PC-3 (cell line): ENCODE measurements around the gene SERPINA6. TPM values are rescaled to one million over a fixed set of nuclear protein-coding genes. Genes with fewer than 3 reads are reported as not detected.

Source experiments
- ATAC-seq: fragments of 200-7000 bp; cut with Tn5 transposase; 2 replicates; pipeline ENCODE4 v1.9.1; 2020; ENCODE audit warnings: mild to moderate bottlenecking, moderate library complexity
- BruUV-seq: library from RNA; stranded (reverse); fragments of 400-500 nt; replicated peaks from 2 replicates; lab custom pipeline; 2021; lab: Mats Ljungman, UMichigan
- CTCF ChIA-PET: fragments of 300-600 bp; sonication (Branson Sonifier 250); formaldehyde crosslinking; loops from one replicate; lab custom pipeline; 2022; ENCODE audit warnings: antibody characterized with exemption; lab: Charles Lee
- POLR2A ChIA-PET: fragments of 300-600 bp; sonication (Branson Sonifier 250); formaldehyde crosslinking; loops from one replicate; lab custom pipeline; 2022; ENCODE audit warnings: antibody characterized with exemption; ENCODE audit not compliant: unreplicated experiment; lab: Charles Lee
- DNase-seq: peaks from one replicate; pipeline ENCODE4 v3.0.0-alpha.2; 2015
- H2AFZ ChIP-seq: fragments of 300-600 bp; sonication (generic); 2 replicates; pipeline ENCODE4 v1.6.0; 2016; ENCODE audit warnings: antibody characterized with exemption, low read length
- H3F3A ChIP-seq: fragments of 300-600 bp; sonication (generic); one replicate; pipeline ENCODE4 v1.6.0; 2017; ENCODE audit warnings: antibody characterized with exemption, low read length, control low read depth, mild to moderate bottlenecking; ENCODE audit not compliant: unreplicated experiment
- H3K27ac ChIP-seq: fragments of 300-600 bp; sonication (generic); 2 replicates; pipeline ENCODE4 v1.5.1; 2016; ENCODE audit warnings: mild to moderate bottlenecking, low read length
- H3K27me3 ChIP-seq: fragments of 300-600 bp; sonication (generic); 2 replicates; pipeline ENCODE4 v1.6.1; 2016; ENCODE audit warnings: low read length, mixed read lengths
- H3K36me3 ChIP-seq: fragments of 300-600 bp; sonication (generic); 2 replicates; pipeline ENCODE4 v1.6.1; 2016; ENCODE audit warnings: low read depth, mixed run types, low read length, mixed read lengths
- H3K4me1 ChIP-seq: fragments of 300-600 bp; sonication (generic); 2 replicates; pipeline ENCODE4 v1.5.1; 2016; ENCODE audit warnings: low read length; ENCODE audit not compliant: insufficient read depth
- H3K4me2 ChIP-seq: fragments of 300-600 bp; sonication (generic); 2 replicates; pipeline ENCODE4 v1.6.0; 2016; ENCODE audit warnings: low read length
- H3K4me3 ChIP-seq: fragments of 300-600 bp; sonication (generic); 2 replicates; pipeline ENCODE4 v1.5.1; 2016; ENCODE audit warnings: mild to moderate bottlenecking, low read length, mixed read lengths
- H3K79me2 ChIP-seq: fragments of 300-600 bp; sonication (generic); 2 replicates; pipeline ENCODE4 v1.6.1; 2017; ENCODE audit warnings: low read length, mixed read lengths
- H3K9ac ChIP-seq: fragments of 300-600 bp; sonication (generic); 2 replicates; pipeline ENCODE4 v1.6.0; 2016; ENCODE audit warnings: mild to moderate bottlenecking, low read length
- H3K9me2 ChIP-seq: fragments of 300-600 bp; sonication (generic); replicated peaks from 2 replicates; pipeline ENCODE4 v1.6.1; 2016; ENCODE audit warnings: mixed run types, low read length, mixed read lengths
- H3K9me3 ChIP-seq: fragments of 300-600 bp; sonication (generic); 2 replicates; pipeline ENCODE4 v1.6.1; 2016; ENCODE audit warnings: low read length, mixed read lengths
- H4K20me1 ChIP-seq: fragments of 300-600 bp; sonication (generic); 2 replicates; pipeline ENCODE4 v1.6.1; 2016; ENCODE audit warnings: low read length, mixed read lengths
- CTCF ChIP-seq: fragments of 300-600 bp; sonication (generic); conservative IDR thresholded peaks from 2 replicates; pipeline ENCODE4 v1.5.1; 2017; ENCODE audit warnings: antibody characterized with exemption, low read depth, mild to moderate bottlenecking, low read length
- EZH2 ChIP-seq: fragments of 300-600 bp; sonication (generic); IDR thresholded peaks from one replicate; pipeline ENCODE4 v1.6.1; 2017; ENCODE audit warnings: antibody characterized with exemption, mild to moderate bottlenecking, low read length; ENCODE audit not compliant: unreplicated experiment
- EZH2phosphoT487 ChIP-seq: fragments of 300-600 bp; sonication (generic); IDR thresholded peaks from 2 replicates; pipeline ENCODE4 v1.6.1; 2018; ENCODE audit warnings: mild to moderate bottlenecking, antibody characterized with exemption, low read length, borderline replicate concordance
- intact Hi-C: fragments of 100-400 bp; cut with micrococcal nuclease; formaldehyde crosslinking; loops from 2 replicates; pipeline ENCODE4 v1.9.0; 2023
- total RNA-seq: library from RNA; depleted of rRNA; stranded (reverse); fragments of >200 nt; gene quantifications from 2 replicates; pipeline ENCODE4 v1.2.3, GENCODE V29; 2014

SERPINA6 gene
- total RNA-seq, 1 experiment from 2014 or later, result not detected

- no peaks in the 10 kb centered on the region for H3K9me2 ChIP-seq
- no peak overlapping the region for H3K4me2 ChIP-seq
- BruUV-seq, result no TSS peak
- POLR2A ChIA-PET, result no interaction called here
- no peaks in the 10 kb centered on the region for H3K9me3 ChIP-seq
- no peaks in the 10 kb centered on the region for H3K4me1 ChIP-seq
- no peak overlapping the region for H3K9ac ChIP-seq
- no peaks in the 10 kb centered on the region for H3K36me3 ChIP-seq
- TF ChIP-seq EZH2phosphoT487 (no peak), EZH2 (no peak), CTCF (no peak)
- H3K4me3 ChIP-seq, result no peak overlapping the region
- no peak for DNase-seq
- no peaks in the 10 kb centered on the region for H3F3A ChIP-seq
- H3K27ac ChIP-seq, result no peak overlapping the region
- CTCF ChIA-PET, result no interaction called here
- no peak overlapping the region for H2AFZ ChIP-seq
- no peaks in the 10 kb centered on the region for H3K79me2 ChIP-seq
- intact Hi-C loops, result no loop called here
- no peaks in the 10 kb centered on the region for H4K20me1 ChIP-seq
- 0 out of 2 replicates have a peak, but pooled peaks cover 16% of the 10 kb centered on the region for H3K27me3 ChIP-seq
- no peak for ATAC-seq
These were observed 29.6 kb downstream of the SERPINA6 start for GRCh38 chr14:94293578-94293924.

- no peaks in the 10 kb centered on the region for H3K36me3 ChIP-seq
- no peaks in the 10 kb centered on the region for H3F3A ChIP-seq
- intact Hi-C loops, result no loop called here
- no peak within 1 kb of the TSS for H3K9ac ChIP-seq
- POLR2A ChIA-PET, result no interaction called here
- no peak within 1 kb of the TSS for H3K4me2 ChIP-seq
- no peaks in the 10 kb centered on the region for H3K79me2 ChIP-seq
- H3K9me2 ChIP-seq, result no peaks in the 10 kb centered on the region
- no peaks in the 10 kb centered on the region for H4K20me1 ChIP-seq
- ATAC-seq (no peak), DNase-seq (no peak)
- no peak for TF ChIP-seq EZH2
- TF ChIP-seq EZH2phosphoT487, result no peak
- no peak for TF ChIP-seq CTCF
- no peak within 1 kb of the TSS for H2AFZ ChIP-seq
- 0 out of 2 replicates have a peak, but pooled peaks cover 16% of the 10 kb centered on the region for H3K27me3 ChIP-seq
- H3K4me3 ChIP-seq, result no peak within 1 kb of the TSS
- H3K9me3 ChIP-seq, result no peaks in the 10 kb centered on the region
- H3K27ac ChIP-seq, result no peak within 1 kb of the TSS
- no peaks in the 10 kb centered on the region for H3K4me1 ChIP-seq
- CTCF ChIA-PET, result no interaction called here
- no TSS peak for BruUV-seq
These were observed 30.1 kb downstream of the SERPINA6 start, which contains the start of gene SERPINA10 for GRCh38 chr14:94292872-94293577. TSS of gene SERPINA10 (minus strand) at chr14:94293268. CDS start at chr14:94290593, 2,675 bp downstream.

GRCh38 chr14:94292526-94292871 lies 30.6 kb downstream of the SERPINA6 start:
- H4K20me1 ChIP-seq, result no peaks in the 10 kb centered on the region
- ATAC-seq (no peak), DNase-seq (no peak)
- no peak overlapping the region for H3K4me3 ChIP-seq
- BruUV-seq, result no TSS peak
- 0 out of 2 replicates have a peak, but pooled peaks cover 16% of the 10 kb centered on the region for H3K27me3 ChIP-seq
- H3K4me2 ChIP-seq, result no peak overlapping the region
- no peaks in the 10 kb centered on the region for H3K79me2 ChIP-seq
- no peaks in the 10 kb centered on the region for H3K9me3 ChIP-seq
- H3K4me1 ChIP-seq, result no peaks in the 10 kb centered on the region
- no peak overlapping the region for H3K9ac ChIP-seq
- ChIA-PET CTCF (no interaction called here), POLR2A (no interaction called here)
- H2AFZ ChIP-seq, result no peak overlapping the region
- no peaks in the 10 kb centered on the region for H3K9me2 ChIP-seq
- intact Hi-C loops, result no loop called here
- no peaks in the 10 kb centered on the region for H3F3A ChIP-seq
- H3K36me3 ChIP-seq, result no peaks in the 10 kb centered on the region
- no peak for TF ChIP-seq EZH2
- H3K27ac ChIP-seq, result no peak overlapping the region
